Keratinocyte (primary cell): ENCODE measurements around the gene TMEM115. TPM values are rescaled to one million over a fixed set of nuclear protein-coding genes. Genes with fewer than 3 reads are reported as not detected.

Source experiments
- DNase-seq: peaks from one replicate; pipeline ENCODE4 v3.0.0-alpha.2; 2011; ENCODE audit warnings: low read depth, missing footprints, low spot score
- FAIRE-seq: peaks from 2 replicates; lab custom pipeline; 2011; peaks lifted over from hg19 to GRCh38; lab: Jason Lieb, UNC
- H2AFZ ChIP-seq: 2 replicates; pipeline ENCODE4 v1.6.0; 2012; ENCODE audit warnings: low read length, control low read depth, inconsistent platforms; ENCODE audit not compliant: control insufficient read depth
- H3K27ac ChIP-seq: 2 replicates; pipeline ENCODE4 v1.5.1; 2011; ENCODE audit warnings: low read length; ENCODE audit not compliant: control insufficient read depth, insufficient read depth
- H3K27me3 ChIP-seq: 3 replicates; pipeline ENCODE4 v1.6.0; 2011; ENCODE audit warnings: low read length; ENCODE audit not compliant: control insufficient read depth, insufficient read depth; ENCODE audit errors: extremely low read depth
- H3K36me3 ChIP-seq, 2 experiments: 2 replicates in 1 of 2; 3 replicates in 1 of 2; pipeline ENCODE4 v1.5.1; 2011; ENCODE audit warnings: low read length in 2 of 2, mild to moderate bottlenecking in 1 of 2; ENCODE audit not compliant: control insufficient read depth in 2 of 2, insufficient read depth in 2 of 2; ENCODE audit errors: extremely low read depth in 1 of 2
- H3K4me1 ChIP-seq: 3 replicates; pipeline ENCODE4 v1.5.1; 2011; ENCODE audit warnings: low read length; ENCODE audit not compliant: control insufficient read depth, insufficient read depth; ENCODE audit errors: extremely low read depth
- H3K4me2 ChIP-seq: 3 replicates; pipeline ENCODE4 v1.6.0; 2011; ENCODE audit warnings: low read depth, low read length; ENCODE audit not compliant: control insufficient read depth, insufficient read depth; ENCODE audit errors: extremely low read depth
- H3K4me3 ChIP-seq, 3 experiments: fragments of 200-600 bp in 1 of 3; sonication (generic) in 1 of 3; 2 replicates in 2 of 3; 3 replicates in 1 of 3; pipeline ENCODE4 v1.5.1; 2011 to 2016; ENCODE audit warnings: low read length in 3 of 3, mild to moderate bottlenecking in 3 of 3, control low read depth in 2 of 3, inconsistent platforms in 1 of 3, low read depth in 1 of 3, mixed read lengths in 1 of 3, mixed run types in 1 of 3, moderate library complexity in 1 of 3; ENCODE audit not compliant: control insufficient read depth in 2 of 3, insufficient read depth in 2 of 3; ENCODE audit errors: extremely low read depth in 1 of 3
- H3K79me2 ChIP-seq: 2 replicates; pipeline ENCODE4 v1.6.0; 2012; ENCODE audit warnings: low read length; ENCODE audit not compliant: control insufficient read depth, insufficient read depth
- H3K9ac ChIP-seq: 3 replicates; pipeline ENCODE4 v1.6.0; 2011; ENCODE audit warnings: low read length; ENCODE audit not compliant: control insufficient read depth, insufficient read depth; ENCODE audit errors: extremely low read depth
- H3K9me1 ChIP-seq: 3 replicates; pipeline ENCODE4 v1.6.0; 2011; ENCODE audit warnings: low read length; ENCODE audit not compliant: control insufficient read depth, insufficient read depth; ENCODE audit errors: extremely low read depth
- H3K9me3 ChIP-seq: 2 replicates; pipeline ENCODE4 v1.5.1; 2012; ENCODE audit warnings: low read depth, low read length; ENCODE audit not compliant: control insufficient read depth
- H4K20me1 ChIP-seq: 3 replicates; pipeline ENCODE4 v1.6.0; 2011; ENCODE audit warnings: low read length; ENCODE audit not compliant: control insufficient read depth, insufficient read depth; ENCODE audit errors: extremely low read depth
- CTCF ChIP-seq, 3 experiments: IDR thresholded peaks in 1 of 3; conservative IDR thresholded peaks in 1 of 3; optimal IDR thresholded peaks in 1 of 3; 2 replicates in 2 of 3; 3 replicates in 1 of 3; pipeline versions ENCODE3 to v1.5.1; 2011; ENCODE audit warnings: low read length in 3 of 3, mild to moderate bottlenecking in 3 of 3, moderate library complexity in 2 of 3, control low read depth in 1 of 3, inconsistent platforms in 1 of 3; ENCODE audit not compliant: insufficient read depth in 2 of 3; ENCODE audit errors: extremely low read depth in 1 of 3
- EZH2 ChIP-seq: IDR thresholded peaks from one replicate; pipeline ENCODE4 v1.6.1; 2012; ENCODE audit warnings: inconsistent platforms, mild to moderate bottlenecking, low read length, moderate library complexity
- dilution Hi-C: fragments of 300-500 bp; cut with MboI; formaldehyde crosslinking; loops from one replicate; pipeline ENCODE4 v1.7.0; 2020; ENCODE audit warnings: low sequenced_read_pairs; ENCODE audit not compliant: extremely low pct_ligation_motif_present
- polyA plus RNA-seq, 5 experiments: library from polyadenylated mRNA; depleted of rRNA in 3 of 5; stranded (reverse) in 3 of 5; stranded (forward) in 1 of 5; unstranded in 1 of 5; fragments of >200 nt; gene quantifications; 1 replicate in 1 of 5; 2 replicates in 3 of 5; 3 replicates in 1 of 5; pipeline versions ENCODE4 v1.2.1 to v1.2.3, GENCODE V29; 2011 to 2012; ENCODE audit warnings: missing spikeins in 2 of 5, low read depth in 1 of 5, low replicate concordance in 1 of 5

Gene TMEM115
- polyA plus RNA-seq, 1 donor (not counting 4 experiments of a cell fraction or from before 2014, with no cell fraction given): 22.4 TPM

GRCh38 chr3:50371133-50371685 is 11.9 kb upstream of the TMEM115 start:
- no peak overlapping the region for H3K4me2 ChIP-seq
- H3K27ac ChIP-seq: no peak overlapping the region
- H3K79me2 ChIP-seq: no peaks in the 10 kb centered on the region
- no peaks in the 10 kb centered on the region for H3K9me1 ChIP-seq
- no peaks in the 10 kb centered on the region for H4K20me1 ChIP-seq
- H3K4me1 ChIP-seq: peaks cover 7% of the 10 kb centered on the region
- dilution Hi-C loops: no loop called here
- H3K36me3 ChIP-seq: no peaks in the 10 kb centered on the region
- no peaks in the 10 kb centered on the region for H3K9me3 ChIP-seq
- DNase-seq: no peak
- FAIRE-seq: no peak
- peaks cover 12% of the 10 kb centered on the region for H3K27me3 ChIP-seq
- TF ChIP-seq EZH2 (no peak), CTCF (optimal IDR thresholded peaks at IDR 0.05 in 1 of 3, IDR thresholded peaks at IDR 0.05 in 1 of 3, conservative IDR thresholded peaks at IDR 0.05 in 1 of 3; ENCODE audit: extremely low read depth in 1 of 3, insufficient read depth in 2 of 3, low read length in 3 of 3) (no peak)
- H2AFZ ChIP-seq: no peak overlapping the region
- H3K4me3 ChIP-seq: no peak overlapping the region
- no peak overlapping the region for H3K9ac ChIP-seq

DNA sequence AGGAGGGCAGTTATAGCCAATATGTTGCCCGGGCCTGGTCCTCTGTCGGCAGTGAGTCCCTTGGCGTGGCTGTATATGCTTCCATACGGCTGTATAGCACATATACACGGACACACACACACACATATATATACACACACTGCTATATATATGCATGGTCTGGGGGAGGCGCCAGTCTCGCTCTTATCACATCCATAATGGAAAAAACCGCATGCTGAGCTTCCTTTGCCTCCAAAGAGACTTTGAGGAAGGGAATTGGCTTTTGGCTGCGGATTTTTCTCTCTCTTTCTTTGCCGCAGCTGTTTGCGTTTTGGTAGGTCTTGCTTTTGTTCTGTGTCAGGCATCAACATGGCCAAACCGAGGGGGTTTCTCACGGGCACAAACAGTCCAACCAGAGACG is 11.3 kb upstream of the TMEM115 start:
- H3K9me1 ChIP-seq: no peaks in the 10 kb centered on the region
- FAIRE-seq (no peak), DNase-seq (no peak)
- no peaks in the 10 kb centered on the region for H3K9me3 ChIP-seq
- no peak overlapping the region for H3K27ac ChIP-seq
- H3K4me3 ChIP-seq: no peak overlapping the region
- H3K4me2 ChIP-seq: no peak overlapping the region
- peaks cover 14% of the 10 kb centered on the region for H3K27me3 ChIP-seq
- H3K36me3 ChIP-seq: no peaks in the 10 kb centered on the region
- dilution Hi-C loops: no loop called here
- H3K4me1 ChIP-seq: peaks cover 10% of the 10 kb centered on the region
- H3K79me2 ChIP-seq: no peaks in the 10 kb centered on the region
- no peaks in the 10 kb centered on the region for H4K20me1 ChIP-seq
- no peak overlapping the region for H3K9ac ChIP-seq
- TF ChIP-seq EZH2 (no peak), CTCF (optimal IDR thresholded peaks at IDR 0.05 in 1 of 3, IDR thresholded peaks at IDR 0.05 in 1 of 3, conservative IDR thresholded peaks at IDR 0.05 in 1 of 3; ENCODE audit: extremely low read depth in 1 of 3, insufficient read depth in 2 of 3, low read length in 3 of 3) (peak in 2 of 3 experiments; percentile 25 to 31)
- no peak overlapping the region for H2AFZ ChIP-seq
